Upper lobe of right lung (tissue), 1 donor: Measurements from ENCODE around the gene TDRD9. TPM values are rescaled to one million over a fixed set of nuclear protein-coding genes. Genes with fewer than 3 reads are reported as not detected.
"Not testable (repeated sequence)": the region's sequence is repeated elsewhere in the genome, so short reads cannot be mapped to it uniquely, and the experiment has no call there.

ENCODE experiments used
- ATAC-seq: fragments of 200-7000 bp; cut with Tn5 transposase; one replicate; pipeline ENCODE4 v1.9.1; 2020; ENCODE audit warnings: mild to moderate bottlenecking, moderate library complexity
- DNase-seq: peaks from one replicate; pipeline ENCODE4 v3.0.0-alpha.2; 2020
- H3K27ac ChIP-seq: fragments of 200-600 bp; one replicate; pipeline ENCODE4 v1.8.0; 2022
- H3K27me3 ChIP-seq: fragments of 200-600 bp; one replicate; pipeline ENCODE4 v1.8.0; 2022; ENCODE audit warnings: mild to moderate bottlenecking
- H3K36me3 ChIP-seq: fragments of 200-600 bp; one replicate; pipeline ENCODE4 v1.8.0; 2022
- H3K4me1 ChIP-seq: fragments of 200-600 bp; one replicate; pipeline ENCODE4 v1.8.0; 2022
- H3K4me3 ChIP-seq: fragments of 200-600 bp; one replicate; pipeline ENCODE4 v1.8.0; 2022; ENCODE audit warnings: mild to moderate bottlenecking
- H3K9me3 ChIP-seq: fragments of 200-600 bp; one replicate; pipeline ENCODE4 v1.8.0; 2022
- CTCF ChIP-seq: fragments of 200-600 bp; IDR thresholded peaks from one replicate; pipeline ENCODE4 v1.8.0; 2022; ENCODE audit warnings: antibody characterized with exemption
- intact Hi-C: fragments of 100-400 bp; cut with DNase I; formaldehyde crosslinking; loops from one replicate; pipeline ENCODE4 v1.11.0; 2022
- total RNA-seq: library from RNA; stranded (reverse); fragmentation: NEBNext Ultra II Directional; extraction: Animal tissue kit (Norgen Biotek cat#: 25700); gene quantifications from one replicate; pipeline ENCODE4 v1.2.1, GENCODE V29; 2021
- donor health status: DM: no; HTN: yes; CAD: no; lungs with severe emphysema.

Gene TDRD9
- total RNA-seq, 1 donor from 2014 or later, result 6.2 TPM

GRCh38 chr14:103886304-103887169, 41.7 kb upstream of the TDRD9 start:
- no peaks in the 10 kb centered on the region for H3K9me3 ChIP-seq
- H3K27me3 ChIP-seq, result no peaks in the 10 kb centered on the region
- intact Hi-C loops, result no loop called here
- H3K4me3 ChIP-seq, result no peak overlapping the region
- no peak for TF ChIP-seq CTCF
- H3K36me3 ChIP-seq, result no peaks in the 10 kb centered on the region
- H3K4me1 ChIP-seq, result peaks cover 37% of the 10 kb centered on the region
- no peak overlapping the region for H3K27ac ChIP-seq
- DNase-seq (no peak), ATAC-seq (peak; percentile 30)

GRCh38 chr14:103887170-103887501, 41.1 kb upstream of the TDRD9 start:
- H3K27ac ChIP-seq, result no peak overlapping the region
- no peaks in the 10 kb centered on the region for H3K9me3 ChIP-seq

GRCh38 chr14:103887557-103888115, 40.6 kb upstream of the TDRD9 start:
- Histone ChIP-seq H3K36me3 (no peaks in the 10 kb centered on the region), H3K9me3 (no peaks in the 10 kb centered on the region), H3K4me1 (peaks cover 26% of the 10 kb centered on the region), H3K4me3 (no peak overlapping the region), H3K27ac (no peak overlapping the region), H3K27me3 (no peaks in the 10 kb centered on the region)
- no peak for DNase-seq
- intact Hi-C loops, result no loop called here
- no peak for ATAC-seq
- TF ChIP-seq CTCF, result no peak

More at GRCh38 chr14:103887170-103887501, 41.1 kb upstream of the TDRD9 start:
- intact Hi-C loops, result no loop called here
- H3K4me1 ChIP-seq, result peaks cover 31% of the 10 kb centered on the region
- no peak for TF ChIP-seq CTCF
- H3K27me3 ChIP-seq, result no peaks in the 10 kb centered on the region
- no peaks in the 10 kb centered on the region for H3K36me3 ChIP-seq
- ATAC-seq (no peak), DNase-seq (no peak)
- H3K4me3 ChIP-seq, result no peak overlapping the region

GRCh38 chr14:103889002-103889312, 39.3 kb upstream of the TDRD9 start:
- DNase-seq, result not testable (repeated sequence)

GRCh38 chr14:103889313-103890051, 38.8 kb upstream of the TDRD9 start:
- H3K9me3 ChIP-seq, result no peaks in the 10 kb centered on the region
- DNase-seq (peak; percentile 80), ATAC-seq (peak; percentile 40)
- H3K4me1 ChIP-seq, result peaks cover 22% of the 10 kb centered on the region
- no peak overlapping the region for H3K27ac ChIP-seq
- intact Hi-C loops, result no loop called here
- H3K36me3 ChIP-seq, result no peaks in the 10 kb centered on the region
- H3K4me3 ChIP-seq, result peak overlapping the region; percentile 4
- no peaks in the 10 kb centered on the region for H3K27me3 ChIP-seq
- TF ChIP-seq CTCF, result no peak

More at GRCh38 chr14:103889002-103889312, 39.3 kb upstream of the TDRD9 start:
- H3K27me3 ChIP-seq, H3K9me3 ChIP-seq, ATAC-seq, H3K36me3 ChIP-seq, H3K4me3 ChIP-seq, intact Hi-C loops, H3K27ac ChIP-seq: not testable (repeated sequence)
- peaks cover 22% of the 10 kb centered on the region for H3K4me1 ChIP-seq

GRCh38 chr14:103890052-103890371, 38.2 kb upstream of the TDRD9 start:
- Histone ChIP-seq H3K4me1 (peaks cover 22% of the 10 kb centered on the region), H3K27me3 (no peaks in the 10 kb centered on the region), H3K9me3 (no peaks in the 10 kb centered on the region), H3K27ac (no peak overlapping the region), H3K4me3 (no peak overlapping the region), H3K36me3 (no peaks in the 10 kb centered on the region)
- intact Hi-C loops, result no loop called here
- no peak for ATAC-seq
- no peak for TF ChIP-seq CTCF
- DNase-seq, result no peak
